Tibial artery (tissue), 4 donors: Measurements from ENCODE around the gene MINDY4B.

Experiments used
- DNase-seq, 2 donors: peaks; one replicate each; pipeline ENCODE4 v3.0.0-alpha.2; 2019
- H3K27ac ChIP-seq, 2 donors: fragments of 200-600 bp; sonication (generic) in 1 of 2; 1 replicate in 1 of 2; 2 replicates in 1 of 2; pipeline ENCODE4 v1.5.1; 2018 to 2019; ENCODE audit warnings: mild to moderate bottlenecking in 1 of 2
- H3K27me3 ChIP-seq, 2 donors: fragments of 200-600 bp; sonication (generic) in 1 of 2; one replicate each; pipeline versions ENCODE4 v1.5.1 to v1.6.0; 2016 to 2019
- H3K36me3 ChIP-seq, 3 donors: fragments of 200-600 bp; sonication (generic) in 2 of 3; one replicate each; pipeline ENCODE4 v1.5.1; 2016 to 2019; ENCODE audit warnings: mild to moderate bottlenecking in 2 of 3
- H3K4me1 ChIP-seq, 4 donors: fragments of 200-600 bp; sonication (generic) in 2 of 4; 1 replicate in 3 of 4; 2 replicates in 1 of 4; pipeline ENCODE4 v1.5.1; 2016 to 2019
- H3K4me3 ChIP-seq, 2 donors: fragments of 200-600 bp; sonication (generic) in 1 of 2; 1 replicate in 1 of 2; 2 replicates in 1 of 2; pipeline ENCODE4 v1.5.1; 2018 to 2019; ENCODE audit warnings: mild to moderate bottlenecking in 2 of 2
- H3K9me3 ChIP-seq, 3 donors: fragments of 200-600 bp; sonication (generic) in 1 of 3; one replicate each; pipeline ENCODE4 v1.5.1; 2016 to 2019
- CTCF ChIP-seq, 2 experiments: fragments of 200-600 bp in 1 of 2; fragments of 450-650 bp in 1 of 2; IDR thresholded peaks; one replicate each; pipeline ENCODE4 v1.5.1; 2017 to 2019; ENCODE audit warnings: antibody characterized with exemption in 2 of 2, mild to moderate bottlenecking in 1 of 2, moderate library complexity in 1 of 2
- intact Hi-C: fragments of 100-400 bp; cut with DNase I; formaldehyde crosslinking; loops from one replicate; pipeline ENCODE4 v1.15.0; 2023; ENCODE audit warnings: low total_unique reads

The MINDY4B gene

GRCh38 chr3:150899141-150899540 is 6.1 kb downstream of the MINDY4B start:
- no peak for TF ChIP-seq CTCF (IDR thresholded peaks at IDR 0.05)
- intact Hi-C loops: no loop called here
- no peak for DNase-seq
- Histone ChIP-seq H3K36me3 (no peaks in the 10 kb centered on the region), H3K9me3 (no peaks in the 10 kb centered on the region), H3K4me1 (no peaks in the 10 kb centered on the region), H3K27ac (no peak overlapping the region), H3K27me3 (no peaks in the 10 kb centered on the region), H3K4me3 (no peak overlapping the region)

- Histone ChIP-seq H3K4me1 (no peaks in the 10 kb centered on the region), H3K27me3 (no peaks in the 10 kb centered on the region), H3K4me3 (no peak overlapping the region), H3K9me3 (no peaks in the 10 kb centered on the region), H3K27ac (no peak overlapping the region), H3K36me3 (no peaks in the 10 kb centered on the region)
- no peak for DNase-seq
- intact Hi-C loops: no loop called here
- TF ChIP-seq CTCF (IDR thresholded peaks at IDR 0.05): no peak
Measured at GRCh38 chr3:150898046-150898754, 7.0 kb downstream of the MINDY4B start.

- TF ChIP-seq CTCF (IDR thresholded peaks at IDR 0.05): no peak
- DNase-seq: no peak
- Histone ChIP-seq H3K36me3 (no peaks in the 10 kb centered on the region), H3K4me1 (no peaks in the 10 kb centered on the region), H3K27me3 (no peaks in the 10 kb centered on the region), H3K27ac (no peak overlapping the region), H3K9me3 (no peaks in the 10 kb centered on the region), H3K4me3 (no peak overlapping the region)
- intact Hi-C loops: no loop called here
Measured at GRCh38 chr3:150897592-150897991, 7.6 kb downstream of the MINDY4B start.

GRCh38 chr3:150890831-150891230 is 14.4 kb downstream of the MINDY4B start:
- Histone ChIP-seq H3K36me3 (no peaks in the 10 kb centered on the region), H3K9me3 (no peaks in the 10 kb centered on the region), H3K27me3 (no peaks in the 10 kb centered on the region), H3K27ac (no peak overlapping the region), H3K4me3 (no peak overlapping the region), H3K4me1 (no peaks in the 10 kb centered on the region)
- no peak for DNase-seq
- intact Hi-C loops: no loop called here
- TF ChIP-seq CTCF (IDR thresholded peaks at IDR 0.05): no peak

GRCh38 chr3:150890295-150890694 is 14.9 kb downstream of the MINDY4B start:
- Histone ChIP-seq H3K27me3 (peaks cover 0 to 3% of the 10 kb centered on the region in 2 donors), H3K27ac (no peak overlapping the region), H3K4me3 (no peak overlapping the region), H3K4me1 (no peaks in the 10 kb centered on the region), H3K36me3 (no peaks in the 10 kb centered on the region), H3K9me3 (no peaks in the 10 kb centered on the region)
- no peak for TF ChIP-seq CTCF (IDR thresholded peaks at IDR 0.05)
- DNase-seq: no peak
- intact Hi-C loops: no loop called here

GRCh38 chr3:150889106-150889505 is 16.1 kb downstream of the MINDY4B start:
- intact Hi-C loops: no loop called here
- Histone ChIP-seq H3K4me3 (no peak overlapping the region), H3K9me3 (no peaks in the 10 kb centered on the region), H3K4me1 (no peaks in the 10 kb centered on the region), H3K27me3 (peaks cover 0 to 4% of the 10 kb centered on the region in 2 donors), H3K36me3 (no peaks in the 10 kb centered on the region), H3K27ac (no peak overlapping the region)
- no peak for TF ChIP-seq CTCF (IDR thresholded peaks at IDR 0.05)
- no peak for DNase-seq
